ENCODE results near the gene AHSG.

AHSG gene

GRCh38 chr3:186653080-186653707 lies 40.3 kb downstream of the AHSG start:
- H3K9me3 ChIP-seq (ENCODE audit: control insufficient read depth in 5 of 5, low read length in 5 of 5): peaks cover 0 to 6% (median 0%) of the 10 kb centered on the region in 5 donors
- H3K9ac ChIP-seq (ENCODE audit: low read length in 5 of 5): no peak overlapping the region
- H3K36me3 ChIP-seq (ENCODE audit: control insufficient read depth in 5 of 5, insufficient read depth in 5 of 5, low read length in 5 of 5): no peaks in the 10 kb centered on the region
- H3K4me1 ChIP-seq (ENCODE audit: control insufficient read depth in 5 of 5, insufficient read depth in 5 of 5, low read length in 5 of 5): no peaks in the 10 kb centered on the region
- H3K27ac ChIP-seq (ENCODE audit: low read depth, low read length): no peak overlapping the region
- no peak overlapping the region for H3K4me3 ChIP-seq (ENCODE audit: low read depth in 1 of 5, low read length in 5 of 5)
- H3K27me3 ChIP-seq (ENCODE audit: control insufficient read depth in 5 of 5, insufficient read depth in 4 of 5, low read length in 5 of 5): peaks cover 0 to 5% (median 3%) of the 10 kb centered on the region in 5 donors

- H3K4me1 ChIP-seq (ENCODE audit: control insufficient read depth in 5 of 5, insufficient read depth in 5 of 5, low read length in 5 of 5): no peaks in the 10 kb centered on the region
- H3K36me3 ChIP-seq (ENCODE audit: control insufficient read depth in 5 of 5, insufficient read depth in 5 of 5, low read length in 5 of 5): no peaks in the 10 kb centered on the region
- H3K4me3 ChIP-seq (ENCODE audit: low read depth in 1 of 5, low read length in 5 of 5): no peak overlapping the region
- peaks cover 0 to 6% (median 0%) of the 10 kb centered on the region in 5 donors for H3K9me3 ChIP-seq (ENCODE audit: control insufficient read depth in 5 of 5, low read length in 5 of 5)
- peaks cover 0 to 5% (median 3%) of the 10 kb centered on the region in 5 donors for H3K27me3 ChIP-seq (ENCODE audit: control insufficient read depth in 5 of 5, insufficient read depth in 4 of 5, low read length in 5 of 5)
- no peak overlapping the region for H3K27ac ChIP-seq (ENCODE audit: low read depth, low read length)
- no peak overlapping the region for H3K9ac ChIP-seq (ENCODE audit: low read length in 5 of 5)
Observed at GRCh38 chr3:186653984-186654383, 41.1 kb downstream of the AHSG start.

- Histone ChIP-seq H3K9me3 (ENCODE audit: control insufficient read depth in 5 of 5, low read length in 5 of 5) (no peaks in the 10 kb centered on the region), H3K27ac (ENCODE audit: low read depth, low read length) (no peak overlapping the region), H3K36me3 (ENCODE audit: control insufficient read depth in 5 of 5, insufficient read depth in 5 of 5, low read length in 5 of 5) (no peaks in the 10 kb centered on the region), H3K9ac (ENCODE audit: low read length in 5 of 5) (no peak overlapping the region), H3K4me3 (ENCODE audit: low read depth in 1 of 5, low read length in 5 of 5) (no peak overlapping the region), H3K27me3 (ENCODE audit: control insufficient read depth in 5 of 5, insufficient read depth in 4 of 5, low read length in 5 of 5) (peaks cover 8 to 14% (median 10%) of the 10 kb centered on the region in 5 donors), H3K4me1 (ENCODE audit: control insufficient read depth in 5 of 5, insufficient read depth in 5 of 5, low read length in 5 of 5) (no peaks in the 10 kb centered on the region)
Observed at GRCh38 chr3:186663361-186664118, 50.7 kb downstream of the AHSG start.

- H3K36me3 ChIP-seq (ENCODE audit: control insufficient read depth in 5 of 5, insufficient read depth in 5 of 5, low read length in 5 of 5): no peaks in the 10 kb centered on the region
- no peaks in the 10 kb centered on the region for H3K4me1 ChIP-seq (ENCODE audit: control insufficient read depth in 5 of 5, insufficient read depth in 5 of 5, low read length in 5 of 5)
- H3K9ac ChIP-seq (ENCODE audit: low read length in 5 of 5): no peak overlapping the region
- peaks cover 8 to 14% (median 10%) of the 10 kb centered on the region in 5 donors for H3K27me3 ChIP-seq (ENCODE audit: control insufficient read depth in 5 of 5, insufficient read depth in 4 of 5, low read length in 5 of 5)
- H3K9me3 ChIP-seq (ENCODE audit: control insufficient read depth in 5 of 5, low read length in 5 of 5): no peaks in the 10 kb centered on the region
- no peak overlapping the region for H3K27ac ChIP-seq (ENCODE audit: low read depth, low read length)
- H3K4me3 ChIP-seq (ENCODE audit: low read depth in 1 of 5, low read length in 5 of 5): no peak overlapping the region
Observed at GRCh38 chr3:186664119-186664495, 51.2 kb downstream of the AHSG start.

- no peaks in the 10 kb centered on the region for H3K4me1 ChIP-seq (ENCODE audit: control insufficient read depth in 5 of 5, insufficient read depth in 5 of 5, low read length in 5 of 5)
- H3K27ac ChIP-seq (ENCODE audit: low read depth, low read length): no peak overlapping the region
- H3K27me3 ChIP-seq (ENCODE audit: control insufficient read depth in 5 of 5, insufficient read depth in 4 of 5, low read length in 5 of 5): peaks cover 8 to 14% (median 10%) of the 10 kb centered on the region in 5 donors
- no peak overlapping the region for H3K4me3 ChIP-seq (ENCODE audit: low read depth in 1 of 5, low read length in 5 of 5)
- no peak overlapping the region for H3K9ac ChIP-seq (ENCODE audit: low read length in 5 of 5)
- no peaks in the 10 kb centered on the region for H3K9me3 ChIP-seq (ENCODE audit: control insufficient read depth in 5 of 5, low read length in 5 of 5)
- H3K36me3 ChIP-seq (ENCODE audit: control insufficient read depth in 5 of 5, insufficient read depth in 5 of 5, low read length in 5 of 5): no peaks in the 10 kb centered on the region
Observed at GRCh38 chr3:186664506-186664905, 51.6 kb downstream of the AHSG start.

- no peak within 1 kb of the TSS for H3K9ac ChIP-seq (ENCODE audit: low read length in 5 of 5)
Observed at GRCh38 chr3:186665625-186666188, 52.8 kb downstream of the AHSG start, which contains the start of gene HRG. Gene HRG, plus strand, starts transcription at chr3:186666014. Its CDS starts 18 bp downstream, at chr3:186666032.

GRCh38 chr3:186668426-186668825 lies 55.6 kb downstream of the AHSG start:
- H3K4me1 ChIP-seq (ENCODE audit: control insufficient read depth in 5 of 5, insufficient read depth in 5 of 5, low read length in 5 of 5): no peaks in the 10 kb centered on the region
- H3K9ac ChIP-seq (ENCODE audit: low read length in 5 of 5): no peak overlapping the region
- no peak overlapping the region for H3K4me3 ChIP-seq (ENCODE audit: low read depth in 1 of 5, low read length in 5 of 5)
- H3K36me3 ChIP-seq (ENCODE audit: control insufficient read depth in 5 of 5, insufficient read depth in 5 of 5, low read length in 5 of 5): no peaks in the 10 kb centered on the region
- H3K27ac ChIP-seq (ENCODE audit: low read depth, low read length): no peak overlapping the region
- peaks cover 8 to 14% (median 10%) of the 10 kb centered on the region in 5 donors for H3K27me3 ChIP-seq (ENCODE audit: control insufficient read depth in 5 of 5, insufficient read depth in 4 of 5, low read length in 5 of 5)
- H3K9me3 ChIP-seq (ENCODE audit: control insufficient read depth in 5 of 5, low read length in 5 of 5): no peaks in the 10 kb centered on the region

More at GRCh38 chr3:186665625-186666188, 52.8 kb downstream of the AHSG start, which contains the start of gene HRG:
- no peaks in the 10 kb centered on the region for H3K4me1 ChIP-seq (ENCODE audit: control insufficient read depth in 5 of 5, insufficient read depth in 5 of 5, low read length in 5 of 5)
- no peak within 1 kb of the TSS for H3K4me3 ChIP-seq (ENCODE audit: low read depth in 1 of 5, low read length in 5 of 5)
- no peaks in the 10 kb centered on the region for H3K9me3 ChIP-seq (ENCODE audit: control insufficient read depth in 5 of 5, low read length in 5 of 5)
- no peak within 1 kb of the TSS for H3K27ac ChIP-seq (ENCODE audit: low read depth, low read length)
- H3K36me3 ChIP-seq (ENCODE audit: control insufficient read depth in 5 of 5, insufficient read depth in 5 of 5, low read length in 5 of 5): no peaks in the 10 kb centered on the region
- H3K27me3 ChIP-seq (ENCODE audit: control insufficient read depth in 5 of 5, insufficient read depth in 4 of 5, low read length in 5 of 5): peaks cover 8 to 14% (median 10%) of the 10 kb centered on the region in 5 donors

- H3K27me3 ChIP-seq (ENCODE audit: control insufficient read depth in 5 of 5, insufficient read depth in 4 of 5, low read length in 5 of 5): peaks cover 9 to 10% (median 9%) of the 10 kb centered on the region in 5 donors
- no peak overlapping the region for H3K27ac ChIP-seq (ENCODE audit: low read depth, low read length)
- H3K4me1 ChIP-seq (ENCODE audit: control insufficient read depth in 5 of 5, insufficient read depth in 5 of 5, low read length in 5 of 5): no peaks in the 10 kb centered on the region
- H3K9me3 ChIP-seq (ENCODE audit: control insufficient read depth in 5 of 5, low read length in 5 of 5): no peaks in the 10 kb centered on the region
- H3K9ac ChIP-seq (ENCODE audit: low read length in 5 of 5): no peak overlapping the region
- no peak overlapping the region for H3K4me3 ChIP-seq (ENCODE audit: low read depth in 1 of 5, low read length in 5 of 5)
- H3K36me3 ChIP-seq (ENCODE audit: control insufficient read depth in 5 of 5, insufficient read depth in 5 of 5, low read length in 5 of 5): no peaks in the 10 kb centered on the region
Observed at GRCh38 chr3:186669378-186670084, 56.7 kb downstream of the AHSG start.

GRCh38 chr3:186670155-186670554 lies 57.3 kb downstream of the AHSG start:
- H3K4me3 ChIP-seq (ENCODE audit: low read depth in 1 of 5, low read length in 5 of 5): no peak overlapping the region
- no peaks in the 10 kb centered on the region for H3K4me1 ChIP-seq (ENCODE audit: control insufficient read depth in 5 of 5, insufficient read depth in 5 of 5, low read length in 5 of 5)
- no peaks in the 10 kb centered on the region for H3K36me3 ChIP-seq (ENCODE audit: control insufficient read depth in 5 of 5, insufficient read depth in 5 of 5, low read length in 5 of 5)
- H3K27me3 ChIP-seq (ENCODE audit: control insufficient read depth in 5 of 5, insufficient read depth in 4 of 5, low read length in 5 of 5): peaks cover 5 to 12% (median 7%) of the 10 kb centered on the region in 5 donors
- H3K27ac ChIP-seq (ENCODE audit: low read depth, low read length): no peak overlapping the region
- no peak overlapping the region for H3K9ac ChIP-seq (ENCODE audit: low read length in 5 of 5)
- H3K9me3 ChIP-seq (ENCODE audit: control insufficient read depth in 5 of 5, low read length in 5 of 5): no peaks in the 10 kb centered on the region

All from subcutaneous abdominal adipose tissue (tissue), 5 donors.